Neuronal stem cell (in vitro differentiated cells): ENCODE results near the gene PILRB.

Source experiments
- DNase-seq: peaks from one replicate; pipeline ENCODE4 v3.0.0-alpha.2; 2013; ENCODE audit warnings: low spot score
- H2AFZ ChIP-seq: one replicate; pipeline ENCODE4 v1.6.1; 2013; ENCODE audit warnings: mild to moderate bottlenecking, low read length, inconsistent platforms
- H2AK5ac ChIP-seq: 2 replicates; pipeline ENCODE4 v1.6.1; 2013; ENCODE audit warnings: low read depth, mild to moderate bottlenecking, inconsistent platforms, low read length, moderate library complexity, mixed read lengths
- H2BK120ac ChIP-seq: 2 replicates; pipeline ENCODE4 v1.6.1; 2013; ENCODE audit warnings: low read depth, mild to moderate bottlenecking, inconsistent platforms, low read length, moderate library complexity, mixed read lengths
- H2BK12ac ChIP-seq: one replicate; pipeline ENCODE4 v1.6.1; 2013; ENCODE audit warnings: low read length, inconsistent platforms
- H2BK15ac ChIP-seq: 2 replicates; pipeline ENCODE4 v1.6.1; 2013; ENCODE audit warnings: mild to moderate bottlenecking, low read length, inconsistent platforms, mixed read lengths
- H2BK5ac ChIP-seq: one replicate; pipeline ENCODE4 v1.6.1; 2013; ENCODE audit warnings: inconsistent platforms, mild to moderate bottlenecking, low read length, moderate library complexity
- H3K14ac ChIP-seq: one replicate; pipeline ENCODE4 v1.6.1; 2013; ENCODE audit warnings: low read length, inconsistent platforms
- H3K18ac ChIP-seq: 2 replicates; pipeline ENCODE4 v1.6.1; 2013; ENCODE audit warnings: low read length, inconsistent platforms
- H3K23ac ChIP-seq: 2 replicates; pipeline ENCODE4 v1.6.1; 2013; ENCODE audit warnings: low read depth, mild to moderate bottlenecking, mixed read lengths, low read length, inconsistent platforms; ENCODE audit not compliant: poor library complexity
- H3K27ac ChIP-seq: replicated peaks from 3 replicates; pipeline ENCODE4 v1.5.1; 2013; ENCODE audit warnings: low read length, inconsistent platforms
- H3K27me3 ChIP-seq, 3 experiments: 2 replicates each; pipeline ENCODE4 v1.6.1; 2013; ENCODE audit warnings: low read length in 3 of 3, mild to moderate bottlenecking in 2 of 3, inconsistent platforms in 1 of 3, low read depth in 1 of 3, mixed read lengths in 1 of 3, moderate library complexity in 1 of 3; ENCODE audit not compliant: control insufficient read depth in 3 of 3, insufficient read depth in 3 of 3
- H3K36me3 ChIP-seq, 2 donors: replicated peaks in 1 of 2; 2 replicates each; pipeline ENCODE4 v1.6.1; 2013; ENCODE audit warnings: low read length in 2 of 2; ENCODE audit not compliant: control insufficient read depth in 2 of 2, insufficient read depth in 2 of 2
- H3K4ac ChIP-seq: 2 replicates; pipeline ENCODE4 v1.6.1; 2013; ENCODE audit warnings: inconsistent platforms, mild to moderate bottlenecking, low read length, moderate library complexity
- H3K4me1 ChIP-seq, 2 donors: 1 replicate in 1 of 2; 2 replicates in 1 of 2; pipeline ENCODE4 v1.6.1; 2013; ENCODE audit warnings: low read length in 2 of 2, low read depth in 1 of 2; ENCODE audit not compliant: control insufficient read depth in 2 of 2, insufficient read depth in 1 of 2
- H3K4me2 ChIP-seq: one replicate; pipeline ENCODE4 v1.6.1; 2013; ENCODE audit warnings: mild to moderate bottlenecking, low read length, inconsistent platforms; ENCODE audit not compliant: insufficient read depth, poor library complexity, severe bottlenecking
- H3K4me3 ChIP-seq, 2 donors: 2 replicates each; pipeline ENCODE4 v1.5.1; 2013; ENCODE audit warnings: low read length in 2 of 2, mild to moderate bottlenecking in 2 of 2, inconsistent platforms in 1 of 2, moderate library complexity in 1 of 2
- H3K79me1 ChIP-seq: one replicate; pipeline ENCODE4 v1.6.1; 2013; ENCODE audit warnings: low read depth, mild to moderate bottlenecking, inconsistent platforms, low read length, moderate library complexity
- H3K9ac ChIP-seq: one replicate; pipeline ENCODE4 v1.6.1; 2013; ENCODE audit warnings: mild to moderate bottlenecking, low read depth, low read length, inconsistent platforms; ENCODE audit not compliant: poor library complexity
- H3K9me3 ChIP-seq, 2 donors: replicated peaks in 1 of 2; 2 replicates each; pipeline versions ENCODE3 to v1.6.1; 2013; ENCODE audit warnings: low read length in 2 of 2, mild to moderate bottlenecking in 2 of 2, inconsistent platforms in 1 of 2, low read depth in 1 of 2, mixed read lengths in 1 of 2, moderate library complexity in 1 of 2; ENCODE audit not compliant: control insufficient read depth in 2 of 2, insufficient read depth in 1 of 2
- H4K8ac ChIP-seq: one replicate; pipeline ENCODE4 v1.6.1; 2013; ENCODE audit warnings: low read depth, mild to moderate bottlenecking, inconsistent platforms, low read length, moderate library complexity
- H4K91ac ChIP-seq: one replicate; pipeline ENCODE4 v1.6.1; 2013; ENCODE audit warnings: low read length, low read depth, mild to moderate bottlenecking, inconsistent platforms; ENCODE audit not compliant: poor library complexity
- WGBS, 2 donors: extraction: QIAGEN DNeasy Blood & Tissue Kit; methylation state at CpG; one replicate each; pipeline ENCODE4 v1.1.7; 2013; ENCODE audit warnings: missing lambda C conversion rate in 2 of 2, mixed read lengths in 1 of 2; ENCODE audit not compliant: insufficient read length in 2 of 2, insufficient replicate concordance in 1 of 2; ENCODE audit errors: extremely low coverage in 2 of 2; 5-methylcytosine and 5-hydroxymethylcytosine counted together

PILRB gene

DNA sequence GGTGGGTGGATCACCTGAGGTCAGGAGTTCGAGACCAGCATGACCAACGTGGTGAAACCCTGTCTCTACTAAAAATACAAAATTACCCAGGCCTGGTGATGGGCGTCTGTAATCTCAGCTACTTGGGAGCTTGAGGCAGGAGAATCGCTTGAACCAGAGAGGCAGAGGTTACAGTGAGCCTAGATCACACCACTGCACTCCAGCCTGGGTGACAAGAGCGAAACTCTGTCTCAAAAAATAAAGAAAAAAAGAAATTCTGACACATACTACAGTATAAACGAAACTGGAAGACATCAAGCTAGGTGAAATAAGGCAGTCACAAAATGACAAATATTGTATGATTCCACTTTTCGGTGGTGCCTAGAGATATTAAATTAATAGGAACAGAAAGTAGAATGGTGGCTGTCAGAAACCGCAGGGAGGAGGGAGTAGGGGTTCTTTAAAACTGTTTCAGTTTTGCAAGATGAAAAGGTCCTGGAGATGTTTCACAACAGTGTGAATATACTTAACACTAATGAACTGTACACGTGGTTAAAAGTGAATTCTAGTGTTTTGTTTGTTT, 38.6 kb downstream of the PILRB start:
- no peak overlapping the region for H2BK12ac ChIP-seq
- H4K91ac ChIP-seq = no peak overlapping the region
- no peak overlapping the region for H4K8ac ChIP-seq
- H3K4ac ChIP-seq = no peak overlapping the region
- no peak overlapping the region for H3K14ac ChIP-seq
- H3K4me2 ChIP-seq = no peak overlapping the region
- no peaks in the 10 kb centered on the region for H3K9me3 ChIP-seq
- no peak overlapping the region for H3K9ac ChIP-seq
- no CpG with 5 or more reads among the region's 9 CpGs for WGBS, 2 donors
- no peak overlapping the region for H2BK5ac ChIP-seq
- peaks cover 0 to 8% of the 10 kb centered on the region in 2 donors for H3K4me1 ChIP-seq
- no peak overlapping the region for H2AFZ ChIP-seq
- no peak overlapping the region for H3K23ac ChIP-seq
- H2AK5ac ChIP-seq = no peak overlapping the region
- no peak overlapping the region for H2BK120ac ChIP-seq
- H2BK15ac ChIP-seq = no peak overlapping the region
- no peaks in the 10 kb centered on the region for H3K79me1 ChIP-seq
- no peak overlapping the region for H3K18ac ChIP-seq
- H3K27me3 ChIP-seq = peaks cover 0 to 2% (median 0%) of the 10 kb centered on the region in 3 experiments
- H3K27ac ChIP-seq = no peak overlapping the region
- no peak for DNase-seq
- H3K4me3 ChIP-seq = no peak overlapping the region
- H3K36me3 ChIP-seq = no peaks in the 10 kb centered on the region

DNA sequence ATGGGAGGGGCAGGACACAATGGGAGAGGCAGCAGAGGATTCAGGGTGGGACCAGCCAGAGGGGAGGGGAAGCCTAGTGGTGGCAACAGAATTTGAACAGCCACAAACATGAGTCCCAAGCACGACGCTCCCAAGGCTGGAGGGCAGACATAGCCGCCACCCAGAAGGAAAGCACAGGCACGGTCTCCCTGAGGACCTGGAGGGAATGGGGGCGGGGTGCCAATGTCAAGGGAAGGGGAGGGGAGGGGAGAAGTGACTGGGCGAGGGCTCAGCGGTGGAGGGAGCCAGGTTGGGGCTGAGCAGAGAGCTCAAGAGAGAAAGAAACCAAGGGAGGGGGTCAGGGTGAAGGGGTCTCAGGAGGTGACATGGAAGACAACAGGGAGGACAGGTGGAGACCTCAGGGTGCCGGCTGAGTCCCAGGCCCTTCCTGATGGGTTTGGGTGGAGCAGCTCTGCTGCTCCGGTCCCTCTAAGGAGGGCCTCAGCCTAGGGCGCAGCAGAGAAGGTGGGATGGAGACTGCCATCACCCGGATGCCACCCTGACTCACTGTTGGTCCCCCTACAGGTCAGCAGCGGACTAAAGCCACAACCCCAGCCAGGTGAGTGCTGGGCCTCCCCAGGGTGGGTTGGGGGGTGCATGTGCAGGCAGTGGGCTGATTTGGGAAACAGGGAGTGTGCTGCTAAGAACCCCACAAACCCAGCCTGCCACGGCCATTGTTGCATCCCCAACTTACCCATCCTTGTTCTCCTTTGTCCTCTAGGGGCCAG, 39.6 kb downstream of the PILRB start:
- whole genome bisulfite sequencing, 2 donors = no CpG with 5 or more reads among the region's 13 CpGs
- Histone ChIP-seq H3K27me3 (peaks cover 0 to 2% (median 0%) of the 10 kb centered on the region in 3 experiments), H2AK5ac (no peak overlapping the region), H2BK12ac (peak overlapping the region; percentile 14), H3K4ac (no peak overlapping the region), H2BK120ac (no peak overlapping the region), H3K23ac (no peak overlapping the region), H3K14ac (no peak overlapping the region), H2AFZ (peak overlapping the region; percentile 87), H3K4me1 (peaks cover 0 to 8% of the 10 kb centered on the region in 2 donors), H2BK15ac (peak overlapping the region; percentile 46), H4K91ac (no peak overlapping the region), H4K8ac (no peak overlapping the region), H2BK5ac (no peak overlapping the region), H3K79me1 (no peaks in the 10 kb centered on the region), H3K18ac (peak overlapping the region; percentile 59), H3K36me3 (no peaks in the 10 kb centered on the region), H3K4me2 (no peak overlapping the region), H3K27ac (no peak overlapping the region), H3K4me3 (no peak overlapping the region), H3K9me3 (no peaks in the 10 kb centered on the region), H3K9ac (no peak overlapping the region)
- no peak for DNase-seq

DNA sequence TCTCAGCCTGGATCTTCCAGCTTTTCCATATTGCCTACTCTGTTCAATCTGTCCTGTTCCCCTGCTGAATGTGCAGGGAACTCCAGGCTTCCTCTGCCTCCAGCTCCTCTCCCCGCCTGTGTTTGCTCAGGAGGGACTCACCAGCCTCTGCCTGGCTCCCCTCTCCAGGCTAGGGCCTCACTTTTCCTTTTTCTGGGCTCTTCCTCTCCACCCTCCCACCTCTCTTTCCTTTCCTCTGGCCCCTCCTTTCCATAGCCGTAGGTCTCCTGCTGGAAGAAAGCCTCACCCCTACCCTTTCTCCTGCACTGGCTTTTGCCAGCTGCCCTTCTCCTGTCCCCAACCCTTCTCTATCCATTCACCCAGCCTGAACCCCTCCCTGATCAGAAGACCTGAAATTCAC, 40.3 kb downstream of the PILRB start:
- H3K14ac ChIP-seq = no peak overlapping the region
- no peak overlapping the region for H2AK5ac ChIP-seq
- H3K27ac ChIP-seq = no peak overlapping the region
- H2BK15ac ChIP-seq = no peak overlapping the region
- H3K18ac ChIP-seq = no peak overlapping the region
- H3K4me1 ChIP-seq = peaks cover 0 to 8% of the 10 kb centered on the region in 2 donors
- peak overlapping the region; percentile 87 for H2AFZ ChIP-seq
- peaks cover 0 to 2% (median 0%) of the 10 kb centered on the region in 3 experiments for H3K27me3 ChIP-seq
- no peaks in the 10 kb centered on the region for H3K9me3 ChIP-seq
- no peak overlapping the region for H2BK120ac ChIP-seq
- H3K23ac ChIP-seq = no peak overlapping the region
- no peak overlapping the region for H4K91ac ChIP-seq
- no CpG with 5 or more reads among the region's 2 CpGs for WGBS, 2 donors
- no peaks in the 10 kb centered on the region for H3K36me3 ChIP-seq
- no peak overlapping the region for H4K8ac ChIP-seq
- H3K79me1 ChIP-seq = no peaks in the 10 kb centered on the region
- H3K4me3 ChIP-seq = no peak overlapping the region
- no peak overlapping the region for H3K4me2 ChIP-seq
- no peak overlapping the region for H2BK12ac ChIP-seq
- H2BK5ac ChIP-seq = no peak overlapping the region
- H3K4ac ChIP-seq = no peak overlapping the region
- no peak overlapping the region for H3K9ac ChIP-seq
- no peak for DNase-seq

DNA sequence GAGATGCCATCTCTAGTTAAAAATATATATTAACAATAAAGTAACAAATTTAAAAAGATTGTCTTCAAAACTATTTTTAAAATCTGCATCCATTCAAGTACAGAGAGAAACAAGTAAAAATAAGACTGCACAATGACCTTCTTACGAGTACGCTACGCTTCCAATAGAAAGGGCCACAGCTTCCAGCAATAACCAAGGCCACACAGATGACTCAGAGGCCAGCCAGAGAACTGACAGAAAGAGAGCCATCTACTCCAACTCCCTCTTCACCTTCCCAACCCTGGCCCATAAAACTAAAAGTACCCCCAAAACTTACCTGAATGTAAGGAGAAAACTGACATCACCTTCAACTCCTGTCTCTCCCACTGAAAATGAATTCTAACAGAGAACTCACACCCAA, 42.1 kb downstream of the PILRB start:
- no peak overlapping the region for H3K18ac ChIP-seq
- no peak overlapping the region for H3K23ac ChIP-seq
- no peaks in the 10 kb centered on the region for H3K36me3 ChIP-seq
- peaks cover 0 to 2% (median 0%) of the 10 kb centered on the region in 3 experiments for H3K27me3 ChIP-seq
- no peak overlapping the region for H3K27ac ChIP-seq
- peak overlapping the region; percentile 56 for H2BK5ac ChIP-seq
- H2BK120ac ChIP-seq = no peak overlapping the region
- H3K9me3 ChIP-seq = no peaks in the 10 kb centered on the region
- DNase-seq = no peak
- no peak overlapping the region for H2AFZ ChIP-seq
- H3K4ac ChIP-seq = no peak overlapping the region
- no peak overlapping the region for H2BK12ac ChIP-seq
- no peak overlapping the region for H4K91ac ChIP-seq
- H2BK15ac ChIP-seq = no peak overlapping the region
- H3K4me3 ChIP-seq = no peak overlapping the region
- H2AK5ac ChIP-seq = no peak overlapping the region
- no peak overlapping the region for H3K4me2 ChIP-seq
- no peak overlapping the region for H3K14ac ChIP-seq
- no peaks in the 10 kb centered on the region for H3K79me1 ChIP-seq
- WGBS, 2 donors = no CpG with 5 or more reads among the region's 3 CpGs
- H3K4me1 ChIP-seq = peaks cover 0 to 8% of the 10 kb centered on the region in 2 donors
- no peak overlapping the region for H3K9ac ChIP-seq
- no peak overlapping the region for H4K8ac ChIP-seq
